Prostate gland (tissue), 2 donors: Measurements from ENCODE around the gene PRDM16. TPM values are rescaled to one million over a fixed set of nuclear protein-coding genes. Genes with fewer than 3 reads are reported as not detected.

ENCODE experiments used
- DNase-seq: peaks from one replicate; pipeline ENCODE4 v3.0.0-alpha.2; 2019; ENCODE audit warnings: low spot score
- H3K27ac ChIP-seq, 2 donors: fragments of 200-600 bp; sonication (generic); 2 replicates each; pipeline ENCODE4 v1.5.1; 2017 to 2019
- H3K27me3 ChIP-seq: fragments of 200-600 bp; sonication (generic); replicated peaks from 2 replicates; pipeline ENCODE4 v1.5.1; 2019; ENCODE audit not compliant: insufficient read depth
- H3K36me3 ChIP-seq, 2 donors: fragments of 200-600 bp; sonication (generic); 1 replicate in 1 of 2; 2 replicates in 1 of 2; pipeline versions ENCODE4 v1.5.1 to v1.8.1; 2017 to 2019
- H3K4me1 ChIP-seq: fragments of 200-600 bp; sonication (generic); replicated peaks from 2 replicates; pipeline ENCODE4 v1.5.1; 2019
- H3K4me3 ChIP-seq, 2 donors: fragments of 200-600 bp; sonication (generic); 2 replicates each; pipeline ENCODE4 v1.5.1; 2017 to 2019
- H3K9me3 ChIP-seq: fragments of 200-600 bp; sonication (generic); 2 replicates; pipeline ENCODE4 v1.5.1; 2017
- POLR2A ChIP-seq: fragments of 450-650 bp; IDR thresholded peaks from one replicate; pipeline ENCODE4 v1.6.1; 2016; ENCODE audit warnings: antibody characterized with exemption, mild to moderate bottlenecking
- POLR2AphosphoS5 ChIP-seq: sonication (generic); formaldehyde crosslinking; IDR thresholded peaks from one replicate; pipeline ENCODE4 v1.6.1; 2017; ENCODE audit warnings: antibody characterized with exemption
- WGBS: methylation state at CpG from one replicate; pipeline ENCODE4 v1.1.5; 2018; 5-methylcytosine and 5-hydroxymethylcytosine counted together
- intact Hi-C: fragments of 100-400 bp; cut with DNase I; formaldehyde crosslinking; loops from one replicate; pipeline ENCODE4 v1.14.2; 2022
- total RNA-seq, 2 donors: library from RNA; depleted of rRNA; stranded (reverse); fragments of >200 nt; gene quantifications; one replicate each; pipeline ENCODE4 v1.1.0, GENCODE V29; 2016
- TF ChIP-seq, protein P1 (sequence below), 4 experiments: fragments of 200-600 bp in 2 of 4; fragments of 450-650 bp in 2 of 4; sonication (generic) in 2 of 4; IDR thresholded peaks; 1 replicate in 3 of 4; 2 replicates in 1 of 4; pipeline ENCODE4 v1.5.1; 2016 to 2019; ENCODE audit warnings: antibody characterized with exemption in 4 of 4, mild to moderate bottlenecking in 2 of 4, moderate library complexity in 2 of 4

The PRDM16 gene
- total RNA-seq, 2 donors from 2014 or later: 0.23 to 6.5 TPM

- DNase-seq: no peak
- Histone ChIP-seq H3K9me3 (no peaks in the 10 kb centered on the region), H3K27ac (no peak overlapping the region), H3K27me3 (no peaks in the 10 kb centered on the region), H3K36me3 (no peaks in the 10 kb centered on the region), H3K4me1 (no peaks in the 10 kb centered on the region), H3K4me3 (no peak overlapping the region)
- WGBS: 81% methylated on average over 17 of the region's 17 CpGs
- intact Hi-C loops: no loop called here
- no peak for TF ChIP-seq POLR2AphosphoS5
- TF ChIP-seq, protein P1, sequence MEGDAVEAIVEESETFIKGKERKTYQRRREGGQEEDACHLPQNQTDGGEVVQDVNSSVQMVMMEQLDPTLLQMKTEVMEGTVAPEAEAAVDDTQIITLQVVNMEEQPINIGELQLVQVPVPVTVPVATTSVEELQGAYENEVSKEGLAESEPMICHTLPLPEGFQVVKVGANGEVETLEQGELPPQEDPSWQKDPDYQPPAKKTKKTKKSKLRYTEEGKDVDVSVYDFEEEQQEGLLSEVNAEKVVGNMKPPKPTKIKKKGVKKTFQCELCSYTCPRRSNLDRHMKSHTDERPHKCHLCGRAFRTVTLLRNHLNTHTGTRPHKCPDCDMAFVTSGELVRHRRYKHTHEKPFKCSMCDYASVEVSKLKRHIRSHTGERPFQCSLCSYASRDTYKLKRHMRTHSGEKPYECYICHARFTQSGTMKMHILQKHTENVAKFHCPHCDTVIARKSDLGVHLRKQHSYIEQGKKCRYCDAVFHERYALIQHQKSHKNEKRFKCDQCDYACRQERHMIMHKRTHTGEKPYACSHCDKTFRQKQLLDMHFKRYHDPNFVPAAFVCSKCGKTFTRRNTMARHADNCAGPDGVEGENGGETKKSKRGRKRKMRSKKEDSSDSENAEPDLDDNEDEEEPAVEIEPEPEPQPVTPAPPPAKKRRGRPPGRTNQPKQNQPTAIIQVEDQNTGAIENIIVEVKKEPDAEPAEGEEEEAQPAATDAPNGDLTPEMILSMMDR (IDR thresholded peaks at IDR 0.05): no peak
- TF ChIP-seq POLR2A: no peak
Measured at GRCh38 chr1:3089490-3089889, 20.5 kb downstream of the PRDM16 start.

DNA sequence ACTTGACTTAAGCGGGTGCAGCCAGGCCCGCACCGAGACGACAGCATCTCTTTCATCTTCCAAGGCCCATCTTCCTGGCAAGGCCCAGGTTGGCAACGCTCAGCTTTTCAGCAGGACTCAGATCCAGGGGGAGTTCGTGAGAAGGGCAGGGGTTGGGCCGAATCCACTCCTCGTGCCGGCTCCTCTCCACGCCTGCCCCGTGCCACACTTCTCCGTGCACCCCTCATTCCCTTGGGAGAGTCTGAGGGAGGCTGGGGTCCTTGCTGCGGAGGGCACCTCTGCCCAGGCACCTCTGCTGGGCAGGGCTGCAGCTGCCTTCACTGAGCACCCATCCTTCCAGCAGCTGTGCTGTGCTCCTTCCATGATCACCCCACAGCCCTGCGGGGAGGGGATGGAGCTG lies 22.3 kb downstream of the PRDM16 start:
- no peak for DNase-seq
- no peaks in the 10 kb centered on the region for H3K36me3 ChIP-seq
- H3K4me3 ChIP-seq: no peak overlapping the region
- no peaks in the 10 kb centered on the region for H3K27me3 ChIP-seq
- no peaks in the 10 kb centered on the region for H3K4me1 ChIP-seq
- WGBS: 92% methylated on average over 14 of the region's 14 CpGs
- no peak overlapping the region for H3K27ac ChIP-seq
- TF ChIP-seq, protein P1 (IDR thresholded peaks at IDR 0.05): no peak
- no peak for TF ChIP-seq POLR2A
- TF ChIP-seq POLR2AphosphoS5: no peak
- intact Hi-C loops: no loop called here
- no peaks in the 10 kb centered on the region for H3K9me3 ChIP-seq

GRCh38 chr1:3092530-3092929 lies 23.5 kb downstream of the PRDM16 start:
- Histone ChIP-seq H3K4me3 (no peak overlapping the region), H3K9me3 (no peaks in the 10 kb centered on the region), H3K4me1 (no peaks in the 10 kb centered on the region), H3K27ac (no peak overlapping the region), H3K27me3 (no peaks in the 10 kb centered on the region), H3K36me3 (no peaks in the 10 kb centered on the region)
- no peak for DNase-seq
- no peak for TF ChIP-seq POLR2AphosphoS5
- TF ChIP-seq, protein P1 (IDR thresholded peaks at IDR 0.05): no peak
- no peak for TF ChIP-seq POLR2A
- 82% methylated on average over 7 of the region's 7 CpGs for WGBS
- intact Hi-C loops: no loop called here

DNA sequence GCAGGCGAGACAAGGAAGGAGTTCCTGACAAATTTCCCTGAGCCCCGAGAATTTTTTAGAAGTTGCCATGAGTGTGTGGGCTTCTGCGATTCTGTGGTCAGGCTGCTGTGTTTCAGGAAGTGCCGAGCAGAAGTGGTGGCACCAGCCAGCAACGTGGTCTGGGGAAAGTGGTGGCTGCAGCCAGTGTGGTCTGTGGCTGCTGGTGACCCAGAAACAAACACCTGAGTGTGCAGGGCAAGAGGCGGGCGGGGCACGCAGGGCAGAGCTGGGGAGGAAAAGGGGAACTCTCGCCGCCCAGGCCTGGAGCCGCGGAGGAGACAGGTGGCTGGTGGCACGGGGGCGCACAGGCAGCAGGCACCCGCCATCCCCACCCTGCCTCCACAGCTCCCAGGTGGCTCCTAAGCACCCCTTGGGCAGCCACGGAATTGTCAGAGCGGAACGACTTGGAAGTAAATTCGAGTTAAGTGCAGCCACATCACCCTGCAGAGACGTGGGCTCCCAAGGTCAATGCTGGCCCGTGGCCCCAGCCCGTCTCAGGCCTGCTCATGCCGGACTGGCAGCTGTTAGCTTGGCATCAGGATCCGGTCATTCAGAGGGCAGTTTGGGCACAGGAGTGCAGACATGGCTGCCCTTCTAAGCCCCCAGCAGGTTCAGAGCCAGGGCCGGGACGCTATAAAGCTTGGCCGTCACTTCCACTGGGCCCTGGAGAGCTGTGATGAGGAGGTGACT lies 25.1 kb downstream of the PRDM16 start:
- no peak overlapping the region for H3K27ac ChIP-seq
- H3K4me1 ChIP-seq: no peaks in the 10 kb centered on the region
- no peaks in the 10 kb centered on the region for H3K36me3 ChIP-seq
- no peaks in the 10 kb centered on the region for H3K27me3 ChIP-seq
- 81% methylated on average over 25 of the region's 27 CpGs for WGBS
- H3K9me3 ChIP-seq: no peaks in the 10 kb centered on the region
- H3K4me3 ChIP-seq: no peak overlapping the region
- TF ChIP-seq POLR2A (no peak), POLR2AphosphoS5 (no peak)
- TF ChIP-seq, protein P1 (IDR thresholded peaks at IDR 0.05): no peak
- intact Hi-C loops: no loop called here
- DNase-seq: no peak
